HG03575 (cell line): ENCODE data around the gene LRRC75B.
"Not testable (repeated sequence)": the region's sequence is repeated elsewhere in the genome, so short reads cannot be mapped to it uniquely, and the experiment has no call there.

Experiments
- ATAC-seq: cut with Tn5 transposase; IDR thresholded peaks from one replicate; pipeline ENCODE4 v1.9.1; 2021; ENCODE audit not compliant: unreplicated experiment, insufficient number of reproducible peaks, low FRiP score; ENCODE audit errors: extremely low read depth

LRRC75B gene

DNA sequence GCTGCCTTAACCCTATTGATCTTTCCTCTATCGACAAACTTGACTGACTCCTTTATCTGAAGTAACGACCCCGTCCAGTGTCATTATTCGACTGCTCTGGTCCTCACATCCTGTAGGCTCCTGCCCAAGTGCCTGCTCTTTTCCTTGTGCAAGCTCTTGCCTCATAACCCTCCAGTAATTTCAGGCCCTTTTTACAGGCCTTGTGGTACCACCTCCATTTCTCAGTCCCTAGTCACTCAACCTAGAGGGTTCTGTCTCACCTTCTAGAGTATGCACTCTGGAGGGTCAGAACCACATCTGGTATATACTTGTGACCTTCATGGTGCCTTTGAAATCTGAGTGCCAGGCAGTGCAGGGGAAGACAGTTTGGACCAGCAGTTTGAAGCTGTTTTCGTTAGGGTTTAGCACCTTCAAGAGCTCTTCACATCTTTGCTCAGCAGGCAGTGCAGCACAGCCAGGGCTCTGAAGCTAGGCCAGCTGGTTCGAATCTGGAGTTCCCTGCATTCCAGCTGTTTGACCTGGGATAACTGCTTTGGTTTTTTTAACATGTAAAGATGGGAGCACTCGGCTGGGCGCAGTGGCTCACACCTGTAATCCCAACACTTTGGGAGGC lies 25.9 kb downstream of the LRRC75B start:
- no peak for ATAC-seq

DNA sequence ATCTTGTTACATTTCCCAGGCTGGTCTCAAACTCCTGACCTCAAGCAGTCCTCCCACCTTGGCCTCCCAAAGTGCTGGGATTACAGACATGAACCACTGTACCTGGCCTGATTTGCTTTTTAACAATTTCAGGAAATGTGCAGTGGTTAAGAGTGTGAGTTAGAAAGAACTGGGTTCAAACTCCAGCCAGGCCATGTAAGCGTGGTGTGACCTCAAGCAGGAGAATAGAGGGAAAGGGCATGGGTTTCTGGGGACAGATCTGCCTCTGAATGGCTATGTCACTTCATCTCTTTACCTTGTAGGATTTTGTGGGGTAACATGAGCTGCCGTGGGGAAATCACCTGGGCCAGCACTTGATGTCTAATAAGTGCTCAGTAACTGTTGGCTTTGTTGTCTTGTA lies 27.8 kb downstream of the LRRC75B start:
- no peak for ATAC-seq

DNA sequence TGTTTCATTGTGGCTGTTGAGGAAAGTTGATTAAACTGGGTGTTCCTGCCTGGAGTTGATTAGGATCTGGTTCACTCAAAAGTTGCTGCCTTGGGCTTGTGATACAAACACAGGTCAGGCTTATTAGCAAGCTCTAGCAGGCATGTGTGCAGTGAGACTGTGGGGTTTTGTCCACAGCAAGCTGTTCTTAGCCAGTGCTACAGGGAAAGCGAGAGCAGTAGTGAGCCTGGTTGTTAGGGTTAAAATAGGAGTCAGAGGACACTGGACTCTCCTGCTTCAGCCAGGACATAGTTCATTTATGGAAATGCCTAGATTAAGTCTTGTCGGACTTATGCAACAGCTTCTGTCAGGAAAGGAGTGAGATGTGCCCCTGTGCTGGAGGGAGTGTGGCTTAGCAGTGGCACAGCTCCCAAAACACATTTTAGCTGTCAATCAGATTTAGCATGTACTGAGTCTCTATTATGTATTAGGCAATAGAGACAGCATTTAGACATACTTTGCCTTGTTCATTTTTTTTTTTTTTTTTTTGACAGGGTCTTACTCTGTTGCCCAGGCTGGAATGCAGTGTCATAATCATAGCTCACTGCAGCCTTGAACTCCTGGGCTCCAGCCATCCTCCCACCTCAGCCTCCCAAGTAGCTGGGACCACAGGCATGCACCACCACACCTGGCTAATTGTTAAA lies 28.4 kb downstream of the LRRC75B start:
- ATAC-seq: no peak

DNA sequence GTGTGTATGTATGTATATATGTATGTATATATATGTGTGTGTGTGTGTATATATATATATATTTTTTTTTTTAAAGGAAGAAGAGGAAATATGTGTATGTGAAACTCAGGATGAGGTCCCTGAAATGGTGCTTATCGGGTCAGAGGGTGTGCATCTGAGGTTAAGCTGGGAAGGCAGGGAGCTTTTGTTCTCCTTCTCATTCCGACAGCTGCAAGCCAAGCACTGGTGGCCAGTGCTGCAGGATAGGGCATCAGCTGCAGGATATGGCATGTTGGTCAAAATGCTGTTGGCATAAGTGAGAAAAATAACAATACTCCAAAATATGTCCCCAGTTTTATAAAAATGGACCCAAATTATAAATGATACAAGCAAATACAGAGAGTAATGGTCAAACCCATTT lies 29.6 kb downstream of the LRRC75B start:
- ATAC-seq: no peak

DNA sequence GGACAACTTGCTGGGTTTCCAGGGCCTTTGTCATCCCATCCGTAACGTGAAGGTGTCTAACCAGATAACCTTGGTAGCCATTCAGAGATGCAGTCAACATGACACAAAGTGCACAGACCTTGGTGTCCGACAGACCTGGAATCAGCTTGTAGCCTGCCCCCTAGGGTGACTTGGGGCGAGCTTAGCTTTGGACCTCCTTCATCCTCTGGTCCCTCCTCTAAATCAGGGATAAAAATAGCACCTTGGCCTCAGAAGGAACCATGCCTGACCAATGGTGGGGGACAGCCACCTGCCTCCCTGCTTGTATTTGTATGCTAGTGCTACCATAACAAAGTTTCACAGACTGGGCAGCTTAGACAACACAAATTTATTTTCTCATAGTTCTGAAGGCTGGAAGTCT lies 33.4 kb downstream of the LRRC75B start:
- ATAC-seq: no peak

DNA sequence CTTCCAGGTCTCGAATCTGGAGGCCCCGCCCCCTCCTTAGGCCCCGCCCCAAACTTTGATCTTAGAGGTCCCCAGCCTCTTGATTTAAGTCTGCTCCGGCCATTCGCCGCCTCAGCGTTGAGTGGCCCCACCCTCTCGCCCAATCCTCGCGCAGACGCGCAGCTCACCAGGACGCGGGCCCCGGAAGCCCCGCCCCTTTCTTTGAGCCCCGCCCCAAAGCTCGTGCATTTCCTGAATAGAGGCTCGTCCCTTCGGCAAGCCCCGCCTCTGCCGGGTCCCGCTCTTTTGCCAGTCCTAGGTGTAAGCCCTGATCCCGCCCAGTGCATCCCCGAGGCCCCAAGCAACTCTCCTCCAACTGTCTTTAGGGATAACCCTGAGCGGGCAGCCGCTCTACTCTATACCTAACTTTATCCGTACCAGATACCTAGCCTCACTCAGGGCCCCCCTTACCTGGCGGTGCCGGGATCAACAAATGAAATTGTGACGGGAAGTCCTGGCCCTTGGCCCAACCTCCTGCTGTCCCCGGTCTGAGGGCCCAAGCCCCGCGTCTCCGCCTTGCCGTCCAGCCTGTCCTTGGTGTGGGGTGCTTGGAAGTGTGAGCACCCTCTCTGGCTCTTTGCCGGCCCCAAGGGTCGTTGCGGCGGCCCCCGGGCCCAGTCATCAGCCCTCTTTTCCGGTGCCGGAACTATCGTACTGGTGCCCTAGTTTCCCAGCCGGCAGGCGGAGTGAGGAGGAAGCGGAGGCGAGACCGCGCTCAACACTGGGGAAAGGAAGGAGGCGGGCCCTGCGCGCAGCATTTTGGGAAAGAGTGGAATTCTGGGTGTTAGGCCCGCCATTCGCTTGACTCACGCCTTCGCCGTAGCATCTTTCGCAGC lies 37.5 kb downstream of the LRRC75B start, which contains the start of gene SNRPD3:
SNRPD3 (plus strand) TSS at position 835 of the 875 bp plus-strand sequence. CDS start 1,676 bp downstream, outside the sequence.
- no peak for ATAC-seq

DNA sequence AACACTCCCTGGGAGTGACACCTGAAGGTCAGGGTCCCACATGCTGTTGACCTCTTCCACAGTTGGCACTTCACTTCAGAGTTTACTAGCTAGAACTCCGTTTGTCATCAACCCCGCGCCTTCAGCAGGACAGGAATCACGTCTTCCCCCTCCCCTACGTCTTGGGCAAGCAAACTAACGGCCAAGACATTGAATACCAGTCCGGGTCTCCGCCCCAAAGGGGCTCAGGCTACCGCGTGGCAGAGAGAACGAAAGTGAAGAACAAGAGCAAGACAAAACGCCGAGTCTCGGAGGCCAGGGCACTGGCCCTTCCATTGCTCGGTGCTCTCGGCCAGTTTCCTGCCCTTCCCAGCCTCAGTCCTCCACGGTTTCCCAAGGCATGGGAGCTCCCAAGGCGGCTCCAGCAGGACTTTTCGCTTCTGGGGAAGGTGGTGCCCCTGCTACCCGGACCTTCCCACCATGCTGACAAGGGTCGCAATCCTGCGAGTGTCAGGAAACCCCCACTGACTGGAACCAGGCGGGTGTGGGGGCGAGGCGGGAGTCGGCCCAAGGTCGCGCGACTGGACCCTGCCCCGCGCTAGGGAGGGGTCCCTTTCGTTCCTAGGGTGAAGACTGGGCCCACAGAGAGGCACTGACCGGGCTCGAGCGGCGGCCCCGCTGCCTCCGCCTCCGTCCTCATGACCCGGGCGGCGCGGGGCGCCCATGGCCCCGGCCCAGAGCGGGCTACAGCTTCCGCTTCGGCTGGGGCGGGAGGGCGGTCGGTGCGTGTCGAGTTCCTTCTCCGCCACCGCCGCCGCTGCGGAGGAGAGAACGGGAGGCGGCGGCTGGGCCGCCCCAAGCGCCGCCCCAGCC lies 38.3 kb downstream of the LRRC75B start, which contains the start of gene GUCD1:
GUCD1 (minus strand) TSS at position 826 of the 852 bp plus-strand sequence; CDS start at position 679, 147 bp downstream.
- ATAC-seq: no peak

DNA sequence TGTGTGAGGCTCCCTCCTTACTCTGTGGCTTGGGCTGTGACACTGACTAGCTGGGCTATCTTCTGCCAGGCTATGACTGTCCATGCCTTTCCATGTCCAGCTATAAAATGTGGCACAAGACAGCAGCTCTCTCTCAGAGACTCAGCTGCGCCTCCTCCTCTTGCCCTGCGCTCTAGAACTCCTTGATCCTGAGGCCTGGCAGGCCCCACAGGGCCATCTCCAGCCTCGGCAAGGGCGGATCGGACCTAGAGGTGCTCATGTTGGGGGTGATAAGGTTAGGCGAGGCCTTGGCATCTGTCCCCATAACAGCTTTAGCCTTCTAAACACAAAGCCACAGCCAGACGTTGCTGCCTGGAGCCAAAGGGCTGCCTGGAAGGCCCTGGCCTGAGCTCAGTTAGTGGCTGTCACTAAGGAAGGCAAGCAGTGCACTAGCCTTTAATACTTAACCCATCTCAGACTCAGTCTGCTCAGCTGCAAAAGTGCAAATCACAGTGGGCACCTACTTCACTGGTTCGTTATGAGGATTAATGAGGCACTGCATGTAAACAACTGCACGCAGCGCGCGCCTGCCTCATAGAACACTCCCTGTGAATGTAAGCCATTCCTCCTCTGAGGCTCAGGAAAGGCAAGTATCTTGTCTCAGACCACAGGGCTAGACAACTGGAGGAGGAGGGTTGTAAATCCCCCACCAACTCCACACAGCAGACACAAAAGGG lies 39.1 kb downstream of the LRRC75B start:
- no peak for ATAC-seq

DNA sequence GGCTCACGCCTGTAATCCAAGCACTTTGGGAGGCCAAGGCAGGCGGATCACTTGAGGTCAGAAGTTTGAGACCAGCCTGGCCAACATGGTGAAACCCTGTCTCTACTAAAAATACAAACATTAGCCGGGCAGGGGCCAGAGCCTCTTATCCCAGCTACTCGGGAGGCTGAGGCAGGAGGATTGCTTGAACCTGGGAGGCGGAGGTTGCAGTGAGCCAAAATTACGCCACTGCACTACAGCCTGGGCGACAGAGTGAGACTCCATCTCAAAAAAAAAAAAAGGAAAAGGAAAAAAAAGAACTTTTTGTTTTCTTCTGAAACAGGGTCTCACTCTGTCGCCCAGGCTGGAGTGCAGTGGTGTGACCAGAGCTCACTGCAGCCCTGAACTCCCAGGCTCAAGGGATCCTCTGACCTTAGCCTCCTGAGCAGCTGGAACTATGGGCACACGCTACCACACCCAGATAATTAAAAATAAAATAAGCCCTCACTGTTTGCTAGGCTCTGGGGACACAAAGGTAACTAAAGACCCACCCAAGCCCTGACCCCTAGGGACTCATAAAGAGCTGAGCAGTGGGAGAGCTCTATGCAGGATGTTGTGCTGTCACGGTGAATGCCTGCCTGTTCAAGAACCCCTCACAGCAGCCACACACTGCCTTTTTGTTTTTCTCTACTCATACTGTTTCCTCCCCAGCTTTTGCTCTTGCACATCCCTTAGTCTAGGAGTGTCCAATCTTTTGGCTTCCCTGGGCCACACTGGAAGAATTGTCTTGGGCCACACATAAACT lies 40.2 kb downstream of the LRRC75B start:
- not testable (repeated sequence) for ATAC-seq

DNA sequence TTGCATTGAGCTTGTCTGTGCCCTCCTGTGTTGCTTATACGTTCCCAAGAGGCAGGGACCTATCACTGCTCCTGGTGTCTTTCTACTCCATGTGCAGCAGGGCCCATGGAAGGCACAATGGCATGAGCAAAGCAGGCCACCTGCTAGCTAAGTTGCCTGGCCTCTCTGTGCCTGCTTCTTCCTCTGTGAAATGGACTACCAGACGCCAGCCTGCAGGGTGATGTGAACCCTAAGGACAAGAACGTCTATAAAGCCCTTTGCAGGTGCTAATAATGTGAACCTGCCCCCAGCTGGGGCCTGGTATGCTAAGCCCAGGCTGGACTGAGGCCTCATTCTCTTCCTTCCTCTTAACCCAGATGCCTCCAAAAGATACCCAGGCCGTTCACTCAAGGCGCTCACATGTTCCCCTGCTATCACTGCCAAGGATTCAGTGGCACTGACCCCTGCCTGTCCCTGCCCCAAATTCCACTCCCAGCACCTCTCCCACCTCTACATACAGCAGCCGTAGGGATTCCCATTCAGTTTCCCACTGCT lies 41.9 kb downstream of the LRRC75B start:
- ATAC-seq: no peak

DNA sequence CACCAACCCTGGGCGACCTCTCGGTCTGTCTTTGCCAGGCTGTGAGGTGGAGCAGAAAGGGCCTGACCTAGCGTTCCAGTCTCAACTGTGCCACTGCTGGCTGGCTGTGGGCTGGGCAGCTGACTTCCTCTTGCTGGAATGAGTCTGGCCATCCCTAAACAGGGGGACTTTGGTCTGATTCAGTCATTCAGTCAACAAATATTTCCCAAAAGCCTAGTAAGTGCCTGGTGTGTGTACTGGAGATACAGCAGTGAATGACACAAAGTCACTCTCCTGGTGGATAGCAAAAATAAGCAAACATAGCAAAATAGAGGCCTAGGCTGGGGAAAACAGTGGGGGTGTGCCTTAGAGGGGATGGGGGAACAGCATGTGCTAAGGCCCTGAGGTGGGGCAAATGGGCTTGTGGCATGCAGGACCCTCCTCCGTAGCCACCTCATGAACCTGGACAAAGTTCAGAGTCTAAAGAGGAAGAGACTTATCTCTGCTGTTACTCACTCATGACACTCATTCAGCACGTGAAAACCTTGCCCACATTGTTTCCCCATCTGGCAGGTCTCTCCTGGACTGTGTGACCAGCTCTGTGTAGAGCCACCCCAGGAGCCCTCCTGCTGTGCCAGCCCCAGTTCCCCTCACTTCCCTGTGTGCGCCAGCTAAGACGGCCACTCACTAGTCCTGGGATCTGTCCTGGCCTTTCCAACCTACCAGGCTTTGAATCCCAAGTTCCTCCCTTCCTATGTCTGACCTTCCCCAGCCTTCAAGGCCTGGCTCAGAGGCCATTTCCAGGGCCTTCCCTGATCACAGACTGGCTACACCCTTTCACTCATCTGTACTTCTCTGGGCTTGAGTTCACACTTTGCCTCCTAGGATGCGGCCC lies 42.6 kb downstream of the LRRC75B start:
- ATAC-seq: no peak

DNA sequence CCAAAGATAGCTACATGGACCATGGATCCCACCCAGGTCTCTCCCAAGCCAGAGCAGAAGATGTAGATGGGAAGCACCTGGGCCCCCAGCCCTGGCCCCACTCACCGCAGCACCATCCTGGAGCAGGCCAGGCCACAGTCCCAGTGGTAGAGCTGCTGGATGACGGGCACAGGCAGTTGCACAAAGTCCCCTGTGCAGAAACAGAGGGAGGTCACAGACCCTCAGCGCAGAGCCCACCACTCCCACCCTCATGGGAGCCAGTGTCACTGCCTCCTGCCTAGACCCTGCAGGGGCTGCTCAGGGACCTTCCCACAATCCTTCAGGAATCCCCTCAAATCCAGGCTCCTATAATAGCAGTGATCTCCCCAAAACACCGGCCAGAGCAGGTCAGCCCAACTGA lies 44.1 kb downstream of the LRRC75B start:
- ATAC-seq: no peak

DNA sequence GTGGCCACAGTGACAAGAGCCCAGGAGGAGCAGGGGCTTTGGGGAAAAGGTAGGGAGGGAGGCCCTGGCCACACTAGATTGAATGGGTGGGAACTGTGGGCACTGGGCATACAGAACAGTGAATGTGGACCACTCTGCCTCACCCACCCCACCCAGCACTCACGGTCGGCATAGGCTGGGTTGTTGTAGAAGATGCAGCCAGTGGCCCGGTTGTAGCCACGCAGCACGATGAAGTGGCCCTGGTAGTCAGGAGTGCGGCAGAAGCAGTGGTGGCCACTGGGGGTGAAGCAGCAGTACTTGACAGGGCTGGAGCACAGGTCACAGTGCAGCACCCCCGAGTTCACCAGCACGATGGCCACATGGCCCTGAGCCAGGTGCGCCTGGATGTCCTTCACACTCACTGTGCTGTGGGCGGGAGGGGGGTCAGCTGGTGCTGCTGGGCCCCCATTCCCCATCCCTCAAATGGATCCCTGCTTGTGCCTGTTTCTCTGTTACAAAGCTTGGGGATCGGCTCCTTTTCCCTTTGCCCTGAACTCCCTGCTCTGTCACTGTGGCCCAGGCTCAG lies 49.1 kb downstream of the LRRC75B start:
- no peak for ATAC-seq

DNA sequence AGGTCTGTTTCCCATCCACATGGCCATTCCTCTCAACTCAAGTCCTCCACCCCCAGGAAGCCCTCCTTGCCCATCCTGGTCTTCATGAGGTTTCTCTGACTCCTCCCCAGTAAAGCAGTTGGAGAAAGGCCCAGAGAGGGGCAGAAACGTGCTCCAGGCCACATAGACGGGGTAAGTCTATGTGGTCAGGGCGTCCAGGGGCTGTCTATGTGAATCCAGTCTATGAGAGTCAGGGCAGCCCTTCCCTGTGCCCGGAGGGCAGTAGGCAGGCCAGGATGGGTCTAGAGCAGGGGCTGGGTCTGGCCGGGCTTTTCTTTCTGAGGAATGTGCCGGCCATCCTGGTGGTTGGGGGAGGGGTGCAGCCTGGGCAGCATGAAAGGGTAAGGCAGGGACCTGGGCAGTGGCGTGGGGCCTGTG lies 49.7 kb downstream of the LRRC75B start:
- no peak for ATAC-seq

DNA sequence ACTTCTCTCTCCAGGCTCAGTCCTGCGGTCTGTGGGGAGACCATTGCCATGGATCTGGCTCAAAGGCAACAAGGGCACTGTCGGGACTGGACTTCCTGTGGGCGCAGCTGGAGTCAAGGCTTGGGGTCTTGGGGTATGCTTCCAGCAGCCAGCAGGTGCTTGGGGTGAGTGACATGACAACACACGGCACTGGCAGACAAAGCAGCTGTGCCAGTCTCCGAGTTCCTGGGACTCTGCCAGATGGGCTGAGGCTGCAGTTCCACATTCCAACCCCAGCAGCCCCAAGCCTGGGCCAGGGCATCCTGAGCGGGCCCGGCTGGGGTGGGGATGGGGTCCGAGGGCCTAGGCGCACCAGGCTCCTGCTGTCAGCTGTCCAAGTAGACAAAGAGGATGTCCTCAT lies 50.2 kb downstream of the LRRC75B start:
- ATAC-seq: no peak
